Activated CD4-positive, alpha-beta T cell treated with anti-CD3 and anti-CD28 coated beads for 36 hours (primary cell): ENCODE results near the gene ATAD3A. TPM values are rescaled to one million over a fixed set of nuclear protein-coding genes. Genes with fewer than 3 reads are reported as not detected.
"Not testable (repeated sequence)": the region's sequence is repeated elsewhere in the genome, so short reads cannot be mapped to it uniquely, and the experiment has no call there.

Experiments
- ATAC-seq: fragments of 200-7000 bp; cut with Tn5 transposase; one replicate; pipeline ENCODE4 v1.10.0; 2021; ENCODE audit warnings: mild to moderate bottlenecking, moderate library complexity
- CTCF ChIA-PET: fragments of 350-600 bp; sonication (Branson Sonifier 250); formaldehyde crosslinking; loops from one replicate; lab custom pipeline; 2021; ENCODE audit warnings: antibody characterized with exemption; lab: Charles Lee
- POLR2A ChIA-PET: fragments of 350-600 bp; sonication (Branson Sonifier 250); formaldehyde crosslinking; loops from one replicate; lab custom pipeline; 2021; ENCODE audit warnings: antibody characterized with exemption, inconsistent platforms; lab: Charles Lee
- DNase-seq: peaks from one replicate; pipeline ENCODE4 v3.0.0-alpha.2; 2020
- H3K27ac Mint-ChIP-seq: one replicate; pipeline ENCODE4 v1.8.0; 2021; ENCODE audit warnings: mixed read lengths
- H3K27me3 Mint-ChIP-seq: one replicate; pipeline ENCODE4 v1.8.0; 2021; ENCODE audit warnings: mixed read lengths
- H3K36me3 Mint-ChIP-seq: one replicate; pipeline ENCODE4 v1.8.0; 2021; ENCODE audit warnings: low read depth, mixed read lengths
- H3K4me1 Mint-ChIP-seq: one replicate; pipeline ENCODE4 v1.8.0; 2021; ENCODE audit warnings: mixed read lengths
- H3K4me3 Mint-ChIP-seq: one replicate; pipeline ENCODE4 v1.8.0; 2021; ENCODE audit warnings: mild to moderate bottlenecking, moderate library complexity, mixed read lengths
- H3K9me3 Mint-ChIP-seq: one replicate; pipeline ENCODE4 v1.8.0; 2021; ENCODE audit warnings: low read depth, mixed read lengths
- intact Hi-C, 2 experiments: fragments of 100-400 bp; cut with DNase I in 1 of 2; cut with micrococcal nuclease in 1 of 2; formaldehyde crosslinking; loops; one replicate each; pipeline versions ENCODE4 v1.14.2 to v1.15.1; 2022 to 2024; cut with DNase I, micrococcal nuclease
- total RNA-seq, 2 experiments: library from RNA; stranded (reverse); gene quantifications; one replicate each; pipeline ENCODE4 v1.2.3, GENCODE V29; 2021

Gene ATAD3A
- total RNA-seq, 2 experiments from 2014 or later: 39.9 to 42.9 TPM

DNA sequence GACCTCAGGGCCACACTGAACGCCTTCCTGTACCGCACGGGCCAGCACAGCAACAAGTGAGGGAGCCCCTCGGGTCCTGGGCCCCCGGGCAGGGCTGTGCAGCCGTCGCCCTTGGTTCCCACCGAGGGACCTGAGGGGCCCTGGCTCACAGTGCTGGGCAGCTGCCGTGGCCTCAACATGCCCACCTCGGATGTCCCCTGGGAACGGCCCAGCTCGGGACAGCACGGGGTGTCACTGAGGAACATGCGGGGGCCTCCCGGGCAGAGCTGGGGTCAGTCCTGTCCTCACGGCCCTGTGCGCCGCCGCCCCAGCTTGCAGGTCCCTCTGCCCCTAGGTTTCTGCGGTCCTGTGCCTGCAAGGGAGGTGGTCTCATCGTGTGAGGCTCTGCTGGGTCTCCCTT lies 14.5 kb downstream of the ATAD3A start:
- not testable (repeated sequence) for ATAC-seq

GRCh38 chr1:1527092-1527816 lies 15.3 kb downstream of the ATAD3A start:
- no peak for ATAC-seq
- Mint-ChIP-seq H3K36me3 (peaks cover 27% of the 10 kb centered on the region), H3K27ac (no peak overlapping the region), H3K4me3 (no peak overlapping the region), H3K4me1 (no peaks in the 10 kb centered on the region), H3K9me3 (peaks cover 7% of the 10 kb centered on the region), H3K27me3 (no peaks in the 10 kb centered on the region)
- DNase-seq: no peak
- ChIA-PET CTCF (no interaction called here), POLR2A (no interaction called here)
- intact Hi-C loops: no loop called here

More for the DNA sequence above, 14.5 kb downstream of the ATAD3A start:
- CTCF ChIA-PET, H3K27me3 Mint-ChIP-seq, H3K4me1 Mint-ChIP-seq, H3K4me3 Mint-ChIP-seq, intact Hi-C loops, POLR2A ChIA-PET, DNase-seq, H3K27ac Mint-ChIP-seq, H3K9me3 Mint-ChIP-seq: not testable (repeated sequence)
- peaks cover 22% of the 10 kb centered on the region for H3K36me3 Mint-ChIP-seq

DNA sequence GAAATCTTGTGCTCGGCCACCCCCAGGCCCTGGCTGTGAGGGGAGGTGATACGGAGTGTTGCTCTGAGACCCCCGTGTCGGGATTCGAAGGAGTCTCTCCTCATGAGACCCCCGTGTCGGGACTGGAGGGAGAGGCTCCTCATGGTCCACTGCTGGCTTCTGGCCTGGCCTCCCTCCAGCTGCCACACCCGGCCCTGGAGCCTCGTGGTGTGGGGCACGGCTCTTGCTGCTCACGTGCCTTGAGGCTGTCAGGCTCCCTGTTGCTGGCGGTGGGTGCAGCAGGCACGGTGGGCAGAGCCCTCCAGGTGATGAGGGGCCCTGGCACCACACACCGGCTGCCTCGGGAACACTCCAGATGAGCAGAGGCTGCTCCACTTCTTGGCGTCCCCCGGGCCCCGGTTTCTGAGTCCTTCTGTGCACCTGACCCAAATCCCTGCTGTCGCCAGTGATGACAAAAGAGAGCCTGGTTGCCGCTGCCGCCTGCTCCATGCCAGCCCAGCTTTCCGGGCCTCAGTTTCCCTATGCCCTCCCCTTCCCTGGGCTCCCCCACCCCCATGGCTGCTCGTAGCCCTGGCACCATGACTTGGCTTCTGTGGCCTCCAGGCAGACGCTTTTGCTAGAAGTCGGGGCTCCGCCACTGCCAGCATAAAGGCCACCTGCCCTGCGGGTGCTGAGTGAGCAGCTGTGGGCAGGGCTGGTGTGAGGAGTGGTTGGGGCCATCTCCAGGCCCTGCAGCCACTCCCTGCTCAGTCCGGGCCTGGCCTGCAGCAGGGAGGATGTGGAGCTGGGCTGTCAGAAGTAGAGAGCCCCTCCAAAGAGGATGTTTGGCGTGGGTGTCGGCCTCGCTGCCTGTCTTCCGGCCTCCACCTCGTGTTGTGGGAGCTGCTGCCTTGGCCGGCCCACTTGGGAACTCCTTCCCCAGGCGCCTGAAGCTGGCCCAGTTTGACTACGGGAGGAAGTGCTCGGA lies 16.6 kb downstream of the ATAD3A start:
- Mint-ChIP-seq H3K27me3 (no peaks in the 10 kb centered on the region), H3K36me3 (peaks cover 30% of the 10 kb centered on the region), H3K4me3 (no peak overlapping the region), H3K27ac (no peak overlapping the region), H3K9me3 (peaks cover 7% of the 10 kb centered on the region), H3K4me1 (no peaks in the 10 kb centered on the region)
- ATAC-seq (no peak), DNase-seq (no peak)
- intact Hi-C loops: no loop called here
- ChIA-PET CTCF (no interaction called here), POLR2A (no interaction called here)

GRCh38 chr1:1529321-1529720 lies 17.4 kb downstream of the ATAD3A start:
- CTCF ChIA-PET: no interaction called here
- H3K4me1 Mint-ChIP-seq: no peaks in the 10 kb centered on the region
- no peak overlapping the region for H3K27ac Mint-ChIP-seq
- intact Hi-C loops: no loop called here
- no peak for ATAC-seq
- no peak overlapping the region for H3K4me3 Mint-ChIP-seq
- DNase-seq: no peak
- POLR2A ChIA-PET: no interaction called here
- H3K9me3 Mint-ChIP-seq: peaks cover 7% of the 10 kb centered on the region
- H3K36me3 Mint-ChIP-seq: peaks cover 30% of the 10 kb centered on the region
- H3K27me3 Mint-ChIP-seq: no peaks in the 10 kb centered on the region

DNA sequence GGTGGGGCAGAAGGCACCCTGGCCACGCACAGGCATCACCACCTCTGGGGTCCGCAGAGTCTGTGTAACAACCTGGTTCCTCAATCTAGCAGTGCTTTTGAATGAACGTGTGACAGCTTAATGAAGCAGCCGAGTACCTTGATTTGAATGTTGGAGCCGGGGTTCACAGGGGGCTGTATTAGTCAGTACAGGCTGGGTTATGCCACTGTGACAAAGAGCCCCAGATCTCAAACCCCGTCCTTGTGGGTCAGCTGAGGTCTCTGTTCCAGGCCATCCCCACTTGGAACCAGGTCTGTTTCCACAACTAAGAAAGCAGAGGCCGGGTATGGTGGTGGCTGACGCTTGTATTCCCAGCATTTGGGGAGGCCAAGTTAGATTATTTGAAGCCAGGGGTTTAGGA lies 18.0 kb downstream of the ATAD3A start:
- H3K4me3 Mint-ChIP-seq: no peak overlapping the region
- intact Hi-C loops: no loop called here
- ChIA-PET POLR2A (no interaction called here), CTCF (no interaction called here)
- DNase-seq (no peak), ATAC-seq (no peak)
- no peaks in the 10 kb centered on the region for H3K4me1 Mint-ChIP-seq
- H3K27me3 Mint-ChIP-seq: no peaks in the 10 kb centered on the region
- H3K36me3 Mint-ChIP-seq: peaks cover 30% of the 10 kb centered on the region
- H3K27ac Mint-ChIP-seq: no peak overlapping the region
- peaks cover 7% of the 10 kb centered on the region for H3K9me3 Mint-ChIP-seq

DNA sequence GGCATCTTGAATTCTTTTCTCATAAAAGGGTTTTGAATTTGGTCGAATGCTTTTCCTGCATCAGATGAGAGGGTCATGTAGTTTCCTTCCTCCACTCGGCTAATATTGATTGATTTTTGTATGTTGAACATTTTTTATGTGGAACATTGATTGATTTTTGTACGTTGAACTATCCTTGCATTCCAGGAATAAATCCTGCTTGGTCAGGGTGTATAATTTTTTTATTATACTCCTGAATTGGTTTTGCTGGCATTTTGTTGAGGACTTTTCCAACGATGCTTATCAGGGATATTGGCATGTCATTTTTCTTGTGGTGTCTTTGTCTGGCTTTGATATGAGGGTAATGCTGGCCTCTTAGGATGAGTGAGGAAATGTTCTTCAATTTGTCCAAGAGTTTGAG lies 20.0 kb downstream of the ATAD3A start:
- ATAC-seq (no peak), DNase-seq (no peak)
- ChIA-PET POLR2A (no interaction called here), CTCF (no interaction called here)
- Mint-ChIP-seq H3K4me1 (no peaks in the 10 kb centered on the region), H3K27me3 (no peaks in the 10 kb centered on the region), H3K4me3 (no peak overlapping the region), H3K36me3 (peaks cover 30% of the 10 kb centered on the region), H3K27ac (no peak overlapping the region), H3K9me3 (peaks cover 7% of the 10 kb centered on the region)
- intact Hi-C loops: no loop called here

DNA sequence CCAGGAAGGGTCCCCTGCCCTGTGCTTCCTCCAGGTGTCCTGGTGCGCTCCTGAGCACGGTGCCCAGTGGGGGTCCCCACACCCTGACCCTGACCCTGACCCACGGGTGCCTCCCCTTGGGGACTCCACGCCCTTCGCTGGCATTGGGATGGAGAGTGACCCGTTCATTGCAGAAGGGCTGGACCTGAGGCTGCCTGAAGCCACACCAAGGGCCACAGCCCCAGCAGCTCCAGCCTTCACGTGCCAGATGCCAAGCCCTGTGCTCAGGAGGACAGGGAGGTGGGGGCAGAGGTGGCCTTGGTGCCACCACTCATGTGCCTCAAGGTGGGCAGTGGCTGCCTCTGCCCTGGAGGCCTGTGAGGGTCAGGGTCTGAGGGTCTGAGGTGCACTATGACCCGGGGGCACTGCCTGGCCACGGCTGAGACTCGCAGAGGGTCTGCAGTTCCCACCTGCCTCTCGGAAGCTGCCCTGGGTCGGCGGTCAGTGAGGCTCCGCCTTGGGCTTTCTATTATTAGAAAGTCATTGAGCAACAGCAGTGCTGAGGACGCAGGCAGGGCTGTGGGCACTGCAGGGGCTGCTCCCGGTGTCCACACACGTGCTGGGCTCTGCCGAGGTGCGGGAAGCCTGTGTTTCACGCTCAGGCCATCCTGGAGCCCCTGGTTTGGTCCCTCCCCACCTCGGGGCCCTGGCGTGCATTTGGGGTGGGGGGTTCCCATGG lies 21.4 kb downstream of the ATAD3A start:
- H3K4me3 Mint-ChIP-seq, H3K27ac Mint-ChIP-seq, H3K9me3 Mint-ChIP-seq, H3K27me3 Mint-ChIP-seq, H3K4me1 Mint-ChIP-seq, intact Hi-C loops, CTCF ChIA-PET, POLR2A ChIA-PET, ATAC-seq, DNase-seq: not testable (repeated sequence)
- peaks cover 26% of the 10 kb centered on the region for H3K36me3 Mint-ChIP-seq

GRCh38 chr1:1533894-1534291 lies 21.9 kb downstream of the ATAD3A start:
- intact Hi-C loops, H3K4me3 Mint-ChIP-seq, CTCF ChIA-PET, DNase-seq, ATAC-seq, H3K27ac Mint-ChIP-seq, H3K4me1 Mint-ChIP-seq, H3K9me3 Mint-ChIP-seq, POLR2A ChIA-PET, H3K27me3 Mint-ChIP-seq: not testable (repeated sequence)
- H3K36me3 Mint-ChIP-seq: peaks cover 22% of the 10 kb centered on the region

DNA sequence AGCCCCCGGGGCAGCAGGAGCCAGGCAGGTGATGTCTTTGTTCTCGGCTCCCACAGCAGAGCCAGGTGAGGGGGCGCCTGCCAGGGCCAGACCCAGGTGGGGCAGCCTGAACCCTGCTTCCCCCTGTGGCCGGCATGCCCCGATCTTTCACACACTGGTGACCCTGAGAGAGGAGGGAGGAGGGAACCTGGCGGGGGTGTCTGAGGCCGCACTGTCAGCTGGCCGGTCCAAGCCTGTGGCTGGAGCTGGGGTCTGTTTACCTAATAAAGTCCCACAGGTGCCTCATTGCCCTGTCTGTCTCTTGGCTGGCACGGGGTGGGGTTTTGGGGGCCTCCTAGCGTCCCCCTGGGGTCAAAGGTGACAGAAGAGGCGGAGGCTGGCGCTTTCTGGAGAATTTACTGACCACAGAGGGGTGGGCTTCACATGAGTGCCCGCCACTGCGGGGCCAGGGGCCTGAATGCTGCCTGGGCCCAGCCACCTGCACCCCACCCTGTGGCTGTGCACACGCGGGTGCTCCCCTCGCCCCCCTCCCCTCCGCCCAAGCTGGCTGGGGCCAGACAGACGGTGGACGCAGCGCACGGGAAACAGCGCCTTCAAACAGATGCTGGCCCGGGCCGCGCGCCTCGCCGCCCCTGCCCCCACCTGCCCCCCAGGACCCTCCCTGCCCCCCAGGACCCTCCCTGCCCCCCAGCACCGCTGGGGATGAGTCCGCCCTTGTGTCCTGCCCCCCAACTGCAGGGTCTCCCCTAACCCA lies 22.6 kb downstream of the ATAD3A start:
- Mint-ChIP-seq H3K27ac (no peak overlapping the region), H3K27me3 (no peaks in the 10 kb centered on the region), H3K4me1 (no peaks in the 10 kb centered on the region), H3K9me3 (peaks cover 7% of the 10 kb centered on the region), H3K4me3 (no peak overlapping the region), H3K36me3 (peaks cover 19% of the 10 kb centered on the region)
- ChIA-PET CTCF (no interaction called here), POLR2A (no interaction called here)
- DNase-seq (no peak), ATAC-seq (no peak)
- intact Hi-C loops: no loop called here

DNA sequence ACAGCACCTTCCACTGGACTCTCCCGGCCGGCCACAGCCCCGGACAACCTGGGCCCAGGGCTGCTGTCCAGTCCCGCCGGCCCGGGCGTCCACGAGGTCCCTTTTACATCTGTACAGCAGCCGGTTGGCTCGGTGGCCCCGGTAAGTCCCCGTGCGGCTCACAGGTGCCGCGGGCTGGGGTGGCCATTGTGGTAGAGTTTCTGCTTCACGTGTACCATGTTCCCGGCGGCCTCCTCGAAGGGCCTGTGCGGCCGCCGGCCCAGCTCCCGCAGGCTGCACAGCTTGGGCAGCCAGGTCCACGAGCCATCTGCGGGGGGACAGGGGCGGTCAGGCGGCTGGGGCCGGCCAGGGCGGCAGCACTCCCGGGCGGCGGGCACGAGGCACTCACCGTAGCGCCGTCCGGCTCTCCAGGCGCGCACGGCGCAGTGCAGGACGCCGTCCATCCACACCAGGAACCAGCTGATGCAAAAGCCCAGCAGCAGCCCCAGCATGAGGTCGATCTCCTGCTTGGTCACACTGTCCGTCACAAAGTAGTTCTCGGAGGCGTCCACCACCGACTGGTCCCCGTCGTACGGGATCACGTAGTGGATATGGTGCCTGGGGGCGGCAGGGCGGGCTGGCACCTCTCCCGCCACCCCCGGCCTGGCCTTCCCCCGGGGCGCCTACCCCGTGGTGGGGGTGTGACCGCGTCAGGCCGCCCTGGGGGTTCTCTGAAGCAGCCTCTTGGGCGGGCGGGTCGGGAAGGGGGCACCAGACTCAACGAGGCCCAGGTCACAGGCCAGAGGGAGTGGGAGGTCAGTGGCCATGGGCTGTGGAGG lies 23.4 kb downstream of the ATAD3A start:
- peaks cover 11% of the 10 kb centered on the region for H3K36me3 Mint-ChIP-seq
- peaks cover 7% of the 10 kb centered on the region for H3K9me3 Mint-ChIP-seq
- ATAC-seq (no peak), DNase-seq (no peak)
- CTCF ChIA-PET: no interaction called here
- no peak overlapping the region for H3K27ac Mint-ChIP-seq
- H3K27me3 Mint-ChIP-seq: no peaks in the 10 kb centered on the region
- intact Hi-C loops: no loop called here
- no peaks in the 10 kb centered on the region for H3K4me1 Mint-ChIP-seq
- H3K4me3 Mint-ChIP-seq: no peak overlapping the region
- POLR2A ChIA-PET: no interaction called here
